H9 (cell line): ENCODE data around the gene NUDT22. TPM values are rescaled to one million over a fixed set of nuclear protein-coding genes. Genes with fewer than 3 reads are reported as not detected.

ENCODE experiments used
- DNase-seq: peaks from one replicate; pipeline ENCODE4 v3.0.0-alpha.2; 2017
- H2AFZ ChIP-seq: one replicate; pipeline ENCODE4 v1.6.1; 2013; ENCODE audit warnings: mild to moderate bottlenecking, low read length, control low read depth, moderate library complexity
- H2AK5ac ChIP-seq: 2 replicates; pipeline ENCODE4 v1.6.1; 2013; ENCODE audit warnings: low read length, control low read depth, mixed read lengths; ENCODE audit not compliant: insufficient read length
- H2BK120ac ChIP-seq: one replicate; pipeline ENCODE4 v1.6.1; 2013; ENCODE audit warnings: low read depth, mild to moderate bottlenecking, low read length, control low read depth, inconsistent platforms; ENCODE audit not compliant: poor library complexity, severe bottlenecking
- H2BK12ac ChIP-seq: 2 replicates; pipeline ENCODE4 v1.6.1; 2013; ENCODE audit warnings: low read length, control low read depth, mixed read lengths, low read depth; ENCODE audit not compliant: insufficient read length
- H2BK15ac ChIP-seq: 2 replicates; pipeline ENCODE4 v1.6.1; 2013; ENCODE audit warnings: low read depth, low read length, control low read depth
- H2BK20ac ChIP-seq: one replicate; pipeline ENCODE4 v1.6.1; 2013; ENCODE audit warnings: low read depth, mild to moderate bottlenecking, low read length, control low read depth, inconsistent platforms; ENCODE audit not compliant: poor library complexity, severe bottlenecking
- H2BK5ac ChIP-seq: 2 replicates; pipeline ENCODE4 v1.6.1; 2013; ENCODE audit warnings: low read length, control low read depth, mixed read lengths; ENCODE audit not compliant: insufficient read length
- H3K14ac ChIP-seq: 2 replicates; pipeline ENCODE4 v1.6.1; 2013; ENCODE audit warnings: low read length, control low read depth; ENCODE audit not compliant: insufficient read depth
- H3K18ac ChIP-seq: 2 replicates; pipeline ENCODE4 v1.6.1; 2013; ENCODE audit warnings: low read depth, mild to moderate bottlenecking, mixed read lengths, low read length, control low read depth; ENCODE audit not compliant: insufficient read length
- H3K23ac ChIP-seq: 2 replicates; pipeline ENCODE4 v1.6.1; 2013; ENCODE audit warnings: low read length, control low read depth, mixed read lengths, low read depth; ENCODE audit not compliant: insufficient read length
- H3K23me2 ChIP-seq: 2 replicates; pipeline ENCODE4 v1.6.1; 2013; ENCODE audit warnings: low read depth, mild to moderate bottlenecking, mixed read lengths, low read length, control low read depth; ENCODE audit not compliant: insufficient read length, poor library complexity, severe bottlenecking
- H3K27ac ChIP-seq: 2 replicates; pipeline ENCODE4 v1.5.1; 2013; ENCODE audit warnings: low read length, control low read depth, mixed read lengths, low read depth; ENCODE audit not compliant: insufficient read length
- H3K27me3 ChIP-seq: 2 replicates; pipeline ENCODE4 v1.6.1; 2013; ENCODE audit warnings: low read length, control low read depth, inconsistent platforms; ENCODE audit not compliant: insufficient read depth
- H3K4ac ChIP-seq: 2 replicates; pipeline ENCODE4 v1.6.1; 2013; ENCODE audit warnings: low read depth, mild to moderate bottlenecking, control low read depth, inconsistent platforms, low read length, moderate library complexity
- H3K4me1 ChIP-seq: 2 replicates; pipeline ENCODE4 v1.6.1; 2013; ENCODE audit warnings: low read length, control low read depth, inconsistent platforms; ENCODE audit not compliant: insufficient read depth
- H3K4me2 ChIP-seq: 2 replicates; pipeline ENCODE4 v1.6.1; 2013; ENCODE audit warnings: low read length, control low read depth, mixed read lengths; ENCODE audit not compliant: insufficient read length, insufficient read depth
- H3K56ac ChIP-seq: 2 replicates; pipeline ENCODE4 v1.6.1; 2013; ENCODE audit warnings: low read depth, mild to moderate bottlenecking, mixed read lengths, low read length, control low read depth; ENCODE audit not compliant: insufficient read length
- H3K79me1 ChIP-seq: 2 replicates; pipeline ENCODE4 v1.6.1; 2013; ENCODE audit warnings: low read depth, mild to moderate bottlenecking, moderate library complexity, low read length, control low read depth, inconsistent platforms; ENCODE audit not compliant: insufficient read depth, poor library complexity, severe bottlenecking
- H3K79me2 ChIP-seq: 2 replicates; pipeline ENCODE4 v1.6.1; 2013; ENCODE audit warnings: low read length, control low read depth, inconsistent platforms; ENCODE audit not compliant: insufficient read depth
- H3K9ac ChIP-seq: 2 replicates; pipeline ENCODE4 v1.6.1; 2013; ENCODE audit warnings: low read length, control low read depth, mixed read lengths; ENCODE audit not compliant: insufficient read length; ENCODE audit errors: extremely low read depth
- H3K9me3 ChIP-seq: one replicate; pipeline ENCODE4 v1.6.1; 2013; ENCODE audit warnings: low read depth, low read length, inconsistent platforms; ENCODE audit not compliant: control insufficient read depth
- H3T11ph ChIP-seq: one replicate; pipeline ENCODE4 v1.6.1; 2013; ENCODE audit warnings: mild to moderate bottlenecking, low read length, control low read depth, inconsistent platforms
- H4K20me1 ChIP-seq: one replicate; pipeline ENCODE4 v1.6.1; 2013; ENCODE audit not compliant: control insufficient read depth, insufficient read length, insufficient read depth
- H4K5ac ChIP-seq: 2 replicates; pipeline ENCODE4 v1.6.1; 2013; ENCODE audit warnings: low read depth, mild to moderate bottlenecking, mixed read lengths, low read length, control low read depth; ENCODE audit not compliant: insufficient read length
- H4K8ac ChIP-seq: replicated peaks from 2 replicates; pipeline ENCODE4 v1.6.1; 2013; ENCODE audit warnings: low read length, control low read depth, mixed read lengths, low read depth; ENCODE audit not compliant: insufficient read length
- H4K91ac ChIP-seq: 2 replicates; pipeline ENCODE4 v1.6.1; 2013; ENCODE audit warnings: low read depth, mild to moderate bottlenecking, moderate library complexity, mixed read lengths, low read length, control low read depth; ENCODE audit not compliant: insufficient read length
- H3K27ac Mint-ChIP-seq, 3 experiments: 2 replicates in 2 of 3; 3 replicates in 1 of 3; pipeline ENCODE4 v1.8.0; 2020 to 2021; ENCODE audit warnings: mixed read lengths in 3 of 3, mild to moderate bottlenecking in 1 of 3, moderate library complexity in 1 of 3
- H3K27me3 Mint-ChIP-seq: 2 replicates; pipeline ENCODE4 v1.8.0; 2021; ENCODE audit warnings: low read depth, mild to moderate bottlenecking, moderate library complexity, mixed read lengths
- H3K36me3 Mint-ChIP-seq, 3 experiments: 2 replicates in 2 of 3; 3 replicates in 1 of 3; pipeline ENCODE4 v1.8.0; 2020 to 2021; ENCODE audit warnings: low read depth in 3 of 3, mixed read lengths in 3 of 3; ENCODE audit not compliant: insufficient read depth in 1 of 3
- H3K4me1 Mint-ChIP-seq, 2 experiments: 2 replicates each; pipeline ENCODE4 v1.8.0; 2020; ENCODE audit warnings: mixed read lengths in 2 of 2
- H3K4me3 Mint-ChIP-seq, 2 experiments: 2 replicates in 1 of 2; 3 replicates in 1 of 2; pipeline ENCODE4 v1.8.0; 2020 to 2021; ENCODE audit warnings: mild to moderate bottlenecking in 2 of 2, mixed read lengths in 2 of 2, moderate library complexity in 1 of 2
- H3K9me3 Mint-ChIP-seq, 2 experiments: 2 replicates in 1 of 2; 3 replicates in 1 of 2; pipeline ENCODE4 v1.8.0; 2020; ENCODE audit warnings: mild to moderate bottlenecking in 2 of 2, mixed read lengths in 2 of 2, moderate library complexity in 1 of 2
- CTCF ChIP-seq: fragments of 200-600 bp; sonication (generic); conservative IDR thresholded peaks from 3 replicates; pipeline ENCODE4 v1.8.0; 2021; ENCODE audit warnings: antibody characterized with exemption, mild to moderate bottlenecking
- WGBS: extraction: QIAGEN DNeasy Blood & Tissue Kit; methylation state at CpG from one replicate; pipeline ENCODE4 v1.1.7; 2013; ENCODE audit warnings: missing lambda C conversion rate, low lambda C conversion rate, mixed read lengths; ENCODE audit not compliant: insufficient read length; ENCODE audit errors: extremely low coverage; 5-methylcytosine and 5-hydroxymethylcytosine counted together
- total RNA-seq: library from RNA; stranded (reverse); gene quantifications from 2 replicates; pipeline ENCODE4 v1.2.1, GENCODE V29; 2021

The NUDT22 gene
- total RNA-seq, 1 experiment from 2014 or later = 39.6 TPM

- Histone ChIP-seq H4K91ac (no peak overlapping the region), H3T11ph (no peak overlapping the region), H2BK15ac (no peak overlapping the region), H3K4ac (no peak overlapping the region), H2AFZ (no peak overlapping the region), H3K4me1 (no peaks in the 10 kb centered on the region), H3K9me3 (no peaks in the 10 kb centered on the region), H4K8ac (no peak overlapping the region), H3K56ac (no peak overlapping the region), H3K27me3 (no peaks in the 10 kb centered on the region), H3K9ac (no peak overlapping the region), H3K79me1 (no peaks in the 10 kb centered on the region), H2AK5ac (no peak overlapping the region), H2BK5ac (no peak overlapping the region), H4K5ac (no peak overlapping the region), H3K23ac (no peak overlapping the region), H3K23me2 (no peaks in the 10 kb centered on the region), H2BK12ac (no peak overlapping the region), H4K20me1 (no peaks in the 10 kb centered on the region), H3K4me2 (no peak overlapping the region), H2BK20ac (no peak overlapping the region), H3K79me2 (no peaks in the 10 kb centered on the region), H3K14ac (no peak overlapping the region), H3K27ac (no peak overlapping the region), H3K18ac (no peak overlapping the region), H2BK120ac (no peak overlapping the region)
- Mint-ChIP-seq H3K4me1 (peaks cover 0 to 8% of the 10 kb centered on the region in 2 experiments; a peak in 3 of 4 replicates), H3K9me3 (no peaks in the 10 kb centered on the region), H3K27me3 (no peaks in the 10 kb centered on the region), H3K27ac (no peak overlapping the region), H3K36me3 (peaks cover 49 to 88% (median 74%) of the 10 kb centered on the region in 3 experiments), H3K4me3 (no peak overlapping the region)
- DNase-seq = no peak
- no CpG with 5 or more reads among the region's 4 CpGs for WGBS
- TF ChIP-seq CTCF = no peak
These were observed 33.5 kb downstream of the NUDT22 start for GRCh38 chr11:64259533-64260067.
